ENCODE measurements around the gene PKN2.

DNA sequence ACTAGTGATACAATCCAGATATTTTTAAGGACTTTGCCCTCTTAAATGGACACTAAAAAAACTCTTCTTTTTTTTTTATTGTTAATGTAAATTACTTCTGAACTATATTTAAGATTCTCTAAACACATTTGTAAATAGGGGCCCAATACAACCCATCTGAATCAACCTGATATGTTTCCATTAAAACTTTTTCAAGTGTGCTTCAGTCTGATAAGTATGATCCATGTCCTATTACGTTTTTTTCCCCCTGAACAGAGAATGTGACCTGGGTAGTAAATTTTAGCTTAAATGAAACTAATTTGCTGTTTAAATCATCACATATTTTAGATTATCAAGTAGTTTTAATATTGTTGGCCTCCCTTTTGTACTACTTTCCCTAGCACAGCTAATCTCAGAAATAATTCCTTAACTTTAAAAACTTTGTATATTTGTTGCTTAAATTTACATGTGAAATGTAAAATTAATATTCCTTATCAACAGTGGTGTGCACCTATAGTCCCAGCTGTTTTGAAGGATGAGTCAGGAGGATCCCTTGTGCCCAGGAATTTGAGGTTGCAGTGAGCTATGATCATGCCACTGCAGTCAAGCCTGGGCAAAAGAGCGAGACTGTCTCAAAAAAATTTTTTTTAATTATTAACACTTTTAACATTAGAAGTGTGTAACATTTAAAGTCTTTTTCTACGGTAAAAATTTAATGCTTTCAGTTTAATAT lies 3.0 kb upstream of the PKN2 start:
- TF ChIP-seq, protein P1, sequence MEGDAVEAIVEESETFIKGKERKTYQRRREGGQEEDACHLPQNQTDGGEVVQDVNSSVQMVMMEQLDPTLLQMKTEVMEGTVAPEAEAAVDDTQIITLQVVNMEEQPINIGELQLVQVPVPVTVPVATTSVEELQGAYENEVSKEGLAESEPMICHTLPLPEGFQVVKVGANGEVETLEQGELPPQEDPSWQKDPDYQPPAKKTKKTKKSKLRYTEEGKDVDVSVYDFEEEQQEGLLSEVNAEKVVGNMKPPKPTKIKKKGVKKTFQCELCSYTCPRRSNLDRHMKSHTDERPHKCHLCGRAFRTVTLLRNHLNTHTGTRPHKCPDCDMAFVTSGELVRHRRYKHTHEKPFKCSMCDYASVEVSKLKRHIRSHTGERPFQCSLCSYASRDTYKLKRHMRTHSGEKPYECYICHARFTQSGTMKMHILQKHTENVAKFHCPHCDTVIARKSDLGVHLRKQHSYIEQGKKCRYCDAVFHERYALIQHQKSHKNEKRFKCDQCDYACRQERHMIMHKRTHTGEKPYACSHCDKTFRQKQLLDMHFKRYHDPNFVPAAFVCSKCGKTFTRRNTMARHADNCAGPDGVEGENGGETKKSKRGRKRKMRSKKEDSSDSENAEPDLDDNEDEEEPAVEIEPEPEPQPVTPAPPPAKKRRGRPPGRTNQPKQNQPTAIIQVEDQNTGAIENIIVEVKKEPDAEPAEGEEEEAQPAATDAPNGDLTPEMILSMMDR (conservative IDR thresholded peaks at IDR 0.05; ENCODE audit: low read length): no peak
- TF ChIP-seq EZH2phosphoT487 (IDR thresholded peaks at IDR 0.05; ENCODE audit: borderline replicate concordance): no peak
